Mucosa of descending colon (tissue), 3 donors: ENCODE measurements around the gene TBC1D2. TPM values are rescaled to one million over a fixed set of nuclear protein-coding genes. Genes with fewer than 3 reads are reported as not detected.

ENCODE experiments used
- ATAC-seq: fragments of 200-7000 bp; cut with Tn5 transposase; one replicate; pipeline ENCODE4 v1.9.1; 2020; ENCODE audit warnings: mild to moderate bottlenecking, moderate library complexity
- DNase-seq, 3 donors: peaks; one replicate each; pipeline ENCODE4 v3.0.0-alpha.2; 2020
- H3K36me3 ChIP-seq: fragments of 200-600 bp; one replicate; pipeline ENCODE4 v1.8.0; 2021; ENCODE audit warnings: low read depth, mild to moderate bottlenecking
- H3K4me1 ChIP-seq: fragments of 200-600 bp; one replicate; pipeline ENCODE4 v1.8.0; 2021; ENCODE audit warnings: low read depth, mild to moderate bottlenecking
- H3K4me3 ChIP-seq: fragments of 200-600 bp; one replicate; pipeline ENCODE4 v1.8.0; 2021; ENCODE audit warnings: mild to moderate bottlenecking
- H3K9me3 ChIP-seq: fragments of 200-600 bp; one replicate; pipeline ENCODE4 v1.8.0; 2021; ENCODE audit warnings: mild to moderate bottlenecking
- intact Hi-C, 2 donors: fragments of 100-400 bp; cut with DNase I in 1 of 2; cut with micrococcal nuclease in 1 of 2; formaldehyde crosslinking; loops; one replicate each; pipeline versions ENCODE4 v1.11.0 to v1.11.1; 2022; cut with DNase I, micrococcal nuclease
- total RNA-seq, 3 donors: library from RNA; stranded (reverse); fragmentation: NEBNext Ultra II Directional in 2 of 3; extraction: Animal tissue kit (Norgen Biotek cat#: 25700) in 2 of 3; gene quantifications; one replicate each; pipeline versions ENCODE4 v1.2.1 to v1.2.4, GENCODE V29; 2021 to 2023
- TF ChIP-seq, protein P1 (sequence below): fragments of 200-600 bp; IDR thresholded peaks from one replicate; pipeline ENCODE4 v1.8.0; 2022; ENCODE audit warnings: antibody characterized with exemption, mild to moderate bottlenecking
- donor health status: DM: no; HTN: no; CAD: no; lungs with moderate emphysema.
- donor health status: DM: no; HTN: no; CAD: no.
- donor health status: DM: no; HTN: yes; CAD: no.

Gene TBC1D2
- total RNA-seq, 3 donors from 2014 or later = 19.5 to 33.5 (median 26.9) TPM

DNA sequence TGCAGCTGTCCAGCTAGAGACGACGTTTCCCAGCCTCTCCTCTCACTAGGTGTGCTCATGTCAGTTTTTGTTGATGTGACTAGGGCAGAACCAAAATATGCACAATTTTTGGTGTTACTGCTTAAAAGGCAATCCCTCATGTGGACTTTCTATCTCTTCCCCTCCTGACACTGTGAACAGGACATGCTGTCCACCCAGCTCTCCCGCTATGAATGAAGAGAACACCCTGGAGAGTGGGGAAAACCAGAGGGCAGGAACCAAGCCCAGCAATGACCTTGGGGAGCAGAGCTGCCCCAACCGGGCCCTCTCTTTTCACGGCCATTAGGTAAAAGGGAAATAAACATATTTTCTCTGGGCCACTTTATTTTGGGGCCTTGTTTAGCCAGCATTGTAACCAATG lies 46.7 kb upstream of the TBC1D2 start:
- intact Hi-C loops = no loop called here
- DNase-seq = no peak
- Histone ChIP-seq H3K9me3 (no peaks in the 10 kb centered on the region), H3K36me3 (no peaks in the 10 kb centered on the region), H3K4me3 (no peak overlapping the region), H3K4me1 (no peaks in the 10 kb centered on the region)
- ATAC-seq = no peak
- TF ChIP-seq, protein P1, sequence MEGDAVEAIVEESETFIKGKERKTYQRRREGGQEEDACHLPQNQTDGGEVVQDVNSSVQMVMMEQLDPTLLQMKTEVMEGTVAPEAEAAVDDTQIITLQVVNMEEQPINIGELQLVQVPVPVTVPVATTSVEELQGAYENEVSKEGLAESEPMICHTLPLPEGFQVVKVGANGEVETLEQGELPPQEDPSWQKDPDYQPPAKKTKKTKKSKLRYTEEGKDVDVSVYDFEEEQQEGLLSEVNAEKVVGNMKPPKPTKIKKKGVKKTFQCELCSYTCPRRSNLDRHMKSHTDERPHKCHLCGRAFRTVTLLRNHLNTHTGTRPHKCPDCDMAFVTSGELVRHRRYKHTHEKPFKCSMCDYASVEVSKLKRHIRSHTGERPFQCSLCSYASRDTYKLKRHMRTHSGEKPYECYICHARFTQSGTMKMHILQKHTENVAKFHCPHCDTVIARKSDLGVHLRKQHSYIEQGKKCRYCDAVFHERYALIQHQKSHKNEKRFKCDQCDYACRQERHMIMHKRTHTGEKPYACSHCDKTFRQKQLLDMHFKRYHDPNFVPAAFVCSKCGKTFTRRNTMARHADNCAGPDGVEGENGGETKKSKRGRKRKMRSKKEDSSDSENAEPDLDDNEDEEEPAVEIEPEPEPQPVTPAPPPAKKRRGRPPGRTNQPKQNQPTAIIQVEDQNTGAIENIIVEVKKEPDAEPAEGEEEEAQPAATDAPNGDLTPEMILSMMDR = no peak

DNA sequence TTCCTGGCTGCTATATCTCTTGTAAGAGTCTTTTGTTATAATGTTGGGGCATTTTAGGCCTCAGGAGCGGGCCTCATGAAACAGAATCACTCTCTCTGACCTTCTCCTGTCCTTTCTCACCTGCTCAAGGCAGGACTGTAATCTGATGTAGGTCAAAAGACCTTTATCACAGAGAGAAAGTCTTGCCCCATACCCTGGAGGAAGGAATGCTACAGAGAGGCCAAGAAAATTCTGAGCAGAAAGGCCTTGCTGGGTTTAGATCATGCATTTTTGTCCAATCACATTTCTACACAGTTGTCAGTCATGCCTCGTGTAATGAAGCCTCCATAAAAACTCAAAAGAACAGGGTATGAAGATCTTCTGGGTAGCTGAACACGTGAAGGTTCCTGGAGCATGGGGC lies 45.2 kb upstream of the TBC1D2 start:
- ATAC-seq (no peak), DNase-seq (no peak)
- H3K4me3 ChIP-seq = no peak overlapping the region
- no peaks in the 10 kb centered on the region for H3K4me1 ChIP-seq
- intact Hi-C loops = no loop called here
- H3K36me3 ChIP-seq = no peaks in the 10 kb centered on the region
- H3K9me3 ChIP-seq = no peaks in the 10 kb centered on the region
- TF ChIP-seq, protein P1 = no peak

DNA sequence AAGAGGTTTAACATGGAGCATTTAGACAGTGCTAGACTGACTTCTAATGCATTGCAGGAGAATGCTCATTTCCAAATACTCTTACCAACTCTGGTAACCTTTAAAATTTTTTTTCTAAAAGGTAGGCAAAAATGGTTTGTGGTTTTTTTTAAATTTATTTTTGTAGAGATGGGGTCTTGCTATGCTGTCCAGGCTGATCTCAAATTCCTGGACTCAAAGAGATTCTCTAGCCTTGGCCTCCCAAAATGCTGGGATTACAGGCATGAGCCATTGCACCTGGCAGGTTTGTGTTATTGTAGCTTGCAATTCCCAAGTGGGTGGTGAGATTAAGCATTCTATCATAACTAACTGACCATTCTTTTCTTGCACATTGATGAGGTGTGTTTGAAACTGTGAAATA lies 43.0 kb upstream of the TBC1D2 start:
- ATAC-seq (no peak), DNase-seq (no peak)
- intact Hi-C loops = no loop called here
- no peaks in the 10 kb centered on the region for H3K4me1 ChIP-seq
- TF ChIP-seq, protein P1 = no peak
- no peak overlapping the region for H3K4me3 ChIP-seq
- no peaks in the 10 kb centered on the region for H3K36me3 ChIP-seq
- H3K9me3 ChIP-seq = no peaks in the 10 kb centered on the region

DNA sequence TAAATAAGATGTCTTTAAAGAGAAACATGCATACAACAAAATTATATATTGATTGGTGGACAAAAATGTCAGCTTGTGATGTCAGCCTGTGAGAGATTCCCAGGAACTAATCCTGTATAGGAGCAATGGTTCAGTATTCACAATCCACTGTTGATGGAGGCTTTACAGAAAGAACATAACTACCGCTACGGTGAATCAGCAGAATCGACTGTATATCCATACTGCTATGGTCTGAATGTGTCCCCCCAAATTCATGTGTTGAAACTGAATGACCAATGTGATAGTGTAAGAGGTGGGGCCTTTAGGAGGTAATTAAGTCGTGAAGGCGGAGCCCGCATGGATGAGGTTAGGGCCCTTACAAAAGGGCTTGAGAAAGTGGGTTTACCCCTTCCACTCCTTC lies 40.4 kb upstream of the TBC1D2 start:
- no peak for ATAC-seq
- TF ChIP-seq, protein P1 = no peak
- Histone ChIP-seq H3K9me3 (no peaks in the 10 kb centered on the region), H3K4me1 (no peaks in the 10 kb centered on the region), H3K4me3 (no peak overlapping the region), H3K36me3 (no peaks in the 10 kb centered on the region)
- intact Hi-C loops = no loop called here
- no peak for DNase-seq

DNA sequence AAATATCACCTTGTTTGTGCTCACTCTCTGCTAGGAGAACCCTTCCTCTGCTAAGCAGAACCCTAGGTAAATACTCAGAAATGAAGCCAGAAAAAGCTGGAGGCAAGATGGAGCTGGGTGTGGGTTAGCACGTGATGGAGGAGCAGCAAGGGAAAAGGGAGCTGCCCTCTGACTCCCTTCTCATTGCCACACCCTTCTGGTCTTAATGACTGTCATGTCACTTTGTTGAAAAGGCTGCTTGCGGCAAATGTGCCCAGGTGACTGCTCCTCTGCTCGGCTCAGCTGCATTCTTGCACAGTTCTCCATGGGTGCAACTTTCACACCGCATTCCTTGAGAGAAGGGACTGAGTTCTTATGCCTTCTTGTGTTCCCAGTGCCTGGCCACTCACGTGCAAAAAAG lies 36.4 kb upstream of the TBC1D2 start:
- Histone ChIP-seq H3K4me1 (no peaks in the 10 kb centered on the region), H3K36me3 (no peaks in the 10 kb centered on the region), H3K4me3 (no peak overlapping the region), H3K9me3 (no peaks in the 10 kb centered on the region)
- intact Hi-C loops = no loop called here
- ATAC-seq = peak; percentile 40
- TF ChIP-seq, protein P1 = no peak
- peak in 1 of 3 donors; percentile 3 for DNase-seq

DNA sequence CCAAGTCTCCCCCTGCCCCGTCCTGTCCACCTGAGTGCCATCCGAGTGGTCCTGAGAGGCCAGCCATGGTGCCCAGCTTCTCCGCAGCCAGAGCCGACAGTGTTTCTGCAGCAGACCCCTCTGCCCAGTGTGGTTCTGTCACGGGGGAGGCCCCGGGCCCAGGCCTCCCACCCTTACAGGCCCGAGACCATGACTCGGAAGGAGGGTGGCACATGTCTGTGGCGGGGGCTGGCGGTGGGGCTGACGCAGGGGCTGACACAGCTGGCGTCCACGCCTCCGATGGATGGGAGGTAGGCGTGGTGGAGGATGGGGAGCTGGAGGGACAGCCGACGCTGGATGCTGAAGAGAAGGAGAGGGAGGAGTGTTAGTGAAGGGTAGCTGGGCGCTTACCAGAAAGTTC lies 35.0 kb upstream of the TBC1D2 start:
- Histone ChIP-seq H3K9me3 (no peaks in the 10 kb centered on the region), H3K36me3 (no peaks in the 10 kb centered on the region), H3K4me3 (no peak overlapping the region), H3K4me1 (no peaks in the 10 kb centered on the region)
- intact Hi-C loops = no loop called here
- TF ChIP-seq, protein P1 = no peak
- DNase-seq = no peak
- no peak for ATAC-seq
